Activated naive CD4-positive, alpha-beta T cell treated with Interleukin-2 at 50 U/mL for 16 hours (primary cell): ENCODE measurements around the gene PTPRD.
"Not testable (repeated sequence)": the region's sequence is repeated elsewhere in the genome, so short reads cannot be mapped to it uniquely, and the experiment has no call there.

ENCODE experiments used
- DNase-seq: peaks from one replicate; pipeline ENCODE4 v3.0.0-alpha.2; 2020

PTPRD gene

DNA sequence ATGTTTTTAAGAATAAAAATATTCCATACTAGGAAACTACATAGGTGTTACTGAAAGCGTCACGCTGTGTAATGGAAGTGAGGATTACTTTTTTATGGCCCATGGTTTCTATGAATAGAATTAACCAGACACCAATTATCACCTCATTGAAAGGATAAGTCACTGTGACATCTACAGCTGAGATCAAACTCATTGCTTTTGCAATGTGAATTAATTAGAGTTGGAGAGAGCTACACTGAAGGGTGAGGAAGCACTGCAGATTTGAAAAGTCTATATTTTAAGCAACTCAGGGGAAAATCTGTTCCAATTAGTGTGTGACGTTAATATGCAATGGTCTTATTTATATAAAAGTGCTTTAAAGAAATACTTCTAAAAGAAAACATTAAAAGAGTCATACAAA, 1513.2 kb downstream of the PTPRD start:
- no peak for DNase-seq

DNA sequence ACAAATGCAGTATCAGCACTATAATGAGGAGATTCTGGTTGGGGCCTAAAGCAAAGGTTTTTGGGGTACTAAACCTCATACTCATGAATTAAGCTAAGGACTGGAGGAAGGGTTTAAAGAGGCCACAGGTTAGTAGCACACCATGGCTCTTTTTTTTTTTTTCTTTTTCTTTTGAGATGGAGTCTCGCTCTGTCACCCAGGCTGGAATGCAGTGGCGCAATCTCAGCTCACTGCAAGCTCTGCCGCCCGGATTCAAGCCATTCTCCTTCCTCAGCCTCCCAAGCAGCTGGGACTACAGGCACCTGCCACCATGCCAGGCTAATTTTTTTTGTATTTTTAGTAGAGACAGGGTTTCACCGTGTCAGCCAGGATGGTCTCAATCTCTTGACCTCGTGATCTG, 1515.5 kb downstream of the PTPRD start:
- not testable (repeated sequence) for DNase-seq

DNA sequence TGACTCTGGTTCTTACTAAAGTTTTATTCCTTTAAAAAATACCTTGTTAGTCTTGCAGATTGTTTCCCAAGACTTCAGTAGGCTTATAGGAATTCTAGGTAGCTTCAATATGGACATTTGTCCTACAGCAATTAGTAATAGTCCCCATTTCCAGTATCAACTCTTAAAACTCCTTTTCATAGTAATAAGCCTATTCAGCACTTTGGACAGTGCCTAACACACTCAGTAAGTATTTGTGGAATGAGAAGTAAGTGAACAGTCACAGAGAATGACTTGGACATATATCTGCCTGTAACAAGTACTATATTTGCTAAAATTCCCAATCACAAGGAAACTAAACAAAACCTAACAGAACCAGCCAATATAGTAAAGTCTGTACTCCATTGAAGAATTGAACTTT, 1521.4 kb downstream of the PTPRD start:
- no peak for DNase-seq

DNA sequence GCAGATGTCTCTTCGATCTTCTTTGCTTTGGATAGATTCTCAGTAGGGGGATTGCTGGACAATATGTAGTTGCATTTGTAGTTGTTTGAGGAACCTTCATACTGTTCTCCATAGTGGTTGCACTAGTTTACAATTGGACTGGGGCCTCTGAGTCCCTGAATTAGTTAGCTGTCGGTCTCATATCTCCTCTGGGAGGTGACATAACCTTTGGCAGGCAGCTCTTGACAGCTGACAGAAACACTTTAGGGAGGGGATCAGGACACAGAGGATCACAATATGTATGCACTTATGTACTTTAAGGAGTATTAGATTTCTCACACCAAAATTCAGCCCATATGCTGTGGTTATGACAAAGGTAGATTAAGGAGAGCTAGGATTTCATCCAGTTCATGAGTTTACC, 1533.3 kb downstream of the PTPRD start:
- no peak for DNase-seq

DNA sequence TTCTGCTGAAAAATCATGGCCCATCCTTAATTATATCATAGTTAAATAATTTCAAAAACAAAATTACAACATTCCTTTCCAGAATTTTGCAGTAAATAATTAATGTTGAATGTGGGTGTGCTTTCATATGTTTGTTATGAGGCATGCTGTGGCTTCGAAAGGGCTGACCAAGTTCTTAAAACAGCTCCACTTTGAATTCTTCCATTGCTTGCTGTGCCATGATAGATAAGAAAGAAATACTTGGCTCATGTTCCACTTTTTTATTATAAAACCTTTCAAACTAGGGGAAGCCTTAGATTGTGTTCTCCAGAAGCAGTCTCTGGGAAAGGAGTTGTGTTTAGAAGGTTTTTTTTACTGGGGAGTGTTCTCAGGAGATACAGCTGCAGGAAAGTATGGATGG, 1534.5 kb downstream of the PTPRD start:
- DNase-seq = no peak

DNA sequence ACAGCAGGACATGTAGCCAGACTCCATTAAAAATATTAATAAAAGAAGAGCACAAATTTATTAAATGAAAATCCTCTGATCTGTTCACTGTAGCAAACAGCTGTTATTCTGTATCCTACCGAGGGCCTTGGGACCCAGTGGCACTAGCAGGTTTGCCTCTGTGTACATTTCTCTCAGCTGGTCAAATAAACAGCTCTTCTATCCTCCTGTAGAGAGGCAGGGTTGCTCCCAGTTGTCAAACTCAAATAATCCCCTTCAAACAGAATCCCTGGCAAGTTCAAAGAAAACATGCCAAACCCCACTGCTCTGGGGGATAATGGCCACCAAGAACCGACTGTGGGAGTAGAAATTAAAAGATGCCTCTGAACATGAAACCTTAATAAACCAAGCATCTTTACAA, 1551.2 kb downstream of the PTPRD start:
- DNase-seq = no peak

DNA sequence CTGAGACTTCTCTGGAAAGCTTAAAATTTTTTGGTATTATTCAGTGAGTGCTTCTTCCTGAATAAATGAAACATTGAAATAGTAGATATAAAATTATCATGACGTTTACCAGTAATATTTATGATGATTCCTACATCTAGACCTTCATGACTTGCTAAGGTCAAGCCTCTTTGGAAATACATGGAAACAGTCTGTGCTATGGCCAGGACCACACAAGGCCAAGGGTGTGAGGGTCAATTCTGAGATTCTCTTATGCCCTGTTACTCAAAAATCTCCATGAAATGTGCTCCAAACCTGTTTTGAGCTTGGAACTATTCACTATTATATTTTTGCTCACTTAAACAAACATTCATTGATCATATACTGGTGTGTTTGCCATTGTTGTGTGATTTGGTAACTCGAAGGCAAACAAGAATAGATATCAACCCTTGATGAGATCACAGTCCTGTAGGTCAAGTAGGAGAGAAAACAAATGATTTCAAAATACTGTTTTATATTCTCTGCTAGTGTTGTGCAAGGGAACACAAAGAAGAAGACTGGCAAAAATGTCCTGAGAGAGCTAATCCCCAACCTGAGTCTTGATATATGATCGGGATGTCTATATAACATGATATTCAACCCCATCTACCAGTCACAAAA, 1558.3 kb downstream of the PTPRD start:
- DNase-seq = no peak

DNA sequence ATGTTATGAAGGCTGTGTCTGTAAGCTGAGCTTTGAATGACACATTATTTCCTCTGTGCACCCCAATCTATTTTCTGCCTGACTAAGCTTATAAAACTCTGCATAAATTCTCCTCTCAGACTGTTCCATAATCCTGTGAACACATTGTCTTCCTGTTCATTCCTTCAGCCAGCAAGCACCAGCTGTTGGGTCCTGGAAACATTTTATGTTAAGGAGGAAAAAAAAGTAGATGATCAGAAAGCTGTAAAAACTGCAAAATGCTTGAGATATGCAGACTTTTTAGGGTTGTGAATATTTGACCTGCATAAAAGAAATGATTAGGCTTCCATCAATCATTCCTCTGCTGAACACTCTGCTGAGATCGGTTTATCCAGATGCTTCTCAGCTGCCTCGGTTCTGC, 1567.2 kb downstream of the PTPRD start:
- DNase-seq = no peak

DNA sequence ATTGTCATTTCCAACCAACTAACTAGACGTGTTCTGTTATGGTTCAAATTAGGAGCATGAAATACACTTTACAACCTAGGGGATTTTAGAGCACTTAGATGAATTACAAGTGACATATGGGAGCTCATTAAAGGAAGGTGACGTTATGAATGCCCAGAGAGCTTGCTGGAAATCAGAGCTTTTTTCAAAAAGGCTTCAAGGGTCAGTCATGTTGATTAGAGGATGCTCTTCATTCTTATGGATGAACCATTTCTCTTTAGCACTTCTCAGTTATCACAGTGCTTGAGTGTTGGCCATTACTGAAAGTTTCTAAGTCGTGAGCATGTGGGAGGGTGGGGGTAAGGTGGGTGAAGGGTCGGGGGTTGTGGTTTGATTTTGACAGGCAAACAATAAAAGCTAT, 1567.7 kb downstream of the PTPRD start:
- no peak for DNase-seq

DNA sequence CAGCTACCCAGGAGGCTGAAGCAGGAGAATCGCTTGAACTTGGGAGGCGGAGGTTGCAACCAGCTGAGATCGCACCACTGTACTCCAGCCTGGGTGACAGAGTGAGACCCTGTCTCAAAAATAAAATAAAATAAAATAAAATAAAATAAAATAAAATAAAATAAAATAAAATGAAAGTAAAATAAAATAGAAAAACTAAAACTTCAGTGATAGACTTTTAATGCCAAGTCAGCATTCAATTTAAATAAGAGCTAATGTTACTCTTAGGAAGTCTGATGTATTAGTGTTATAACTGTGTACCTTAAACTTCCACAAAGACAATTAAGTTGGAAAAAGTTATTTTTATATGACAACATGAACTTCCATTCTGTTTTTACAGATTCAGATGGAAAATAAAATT, 1569.0 kb downstream of the PTPRD start:
- not testable (repeated sequence) for DNase-seq

DNA sequence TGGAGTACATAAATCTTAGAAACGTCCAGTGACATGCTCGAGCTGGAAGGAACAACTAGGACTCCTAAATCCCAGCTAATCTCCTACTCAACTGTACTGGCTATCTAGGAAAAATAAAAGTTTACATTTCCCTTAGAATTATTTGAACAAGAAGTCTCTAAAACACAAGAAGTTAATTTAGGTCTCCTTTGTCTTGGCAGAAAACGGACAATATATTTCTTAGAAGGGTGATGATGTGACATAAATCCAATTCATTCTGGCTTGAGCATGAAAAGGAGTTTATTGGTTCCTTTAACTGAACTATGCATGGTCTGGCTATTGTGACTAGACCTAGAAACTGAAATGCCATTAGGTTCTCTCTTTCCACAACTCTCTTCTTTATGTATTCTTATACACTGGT, 1571.0 kb downstream of the PTPRD start:
- no peak for DNase-seq

DNA sequence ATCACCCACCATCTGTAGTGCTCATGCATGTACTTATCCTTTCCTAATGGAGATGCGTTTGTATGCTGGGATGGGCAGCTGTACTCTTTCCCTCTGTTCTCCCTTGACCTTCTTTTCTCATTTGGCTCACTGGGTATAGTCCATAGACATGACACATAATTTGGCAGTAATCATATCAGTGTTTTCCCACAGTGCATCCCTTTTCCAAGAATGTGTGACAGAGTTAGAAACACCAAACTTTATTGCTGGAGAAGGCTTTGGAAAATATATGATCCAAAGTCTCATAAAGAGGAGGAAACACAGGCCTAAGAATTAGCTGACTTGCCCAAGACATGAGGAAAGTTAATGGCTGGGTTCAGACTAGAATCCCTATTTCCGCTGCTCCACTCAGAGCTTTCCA, 1579.8 kb downstream of the PTPRD start:
- DNase-seq = no peak

DNA sequence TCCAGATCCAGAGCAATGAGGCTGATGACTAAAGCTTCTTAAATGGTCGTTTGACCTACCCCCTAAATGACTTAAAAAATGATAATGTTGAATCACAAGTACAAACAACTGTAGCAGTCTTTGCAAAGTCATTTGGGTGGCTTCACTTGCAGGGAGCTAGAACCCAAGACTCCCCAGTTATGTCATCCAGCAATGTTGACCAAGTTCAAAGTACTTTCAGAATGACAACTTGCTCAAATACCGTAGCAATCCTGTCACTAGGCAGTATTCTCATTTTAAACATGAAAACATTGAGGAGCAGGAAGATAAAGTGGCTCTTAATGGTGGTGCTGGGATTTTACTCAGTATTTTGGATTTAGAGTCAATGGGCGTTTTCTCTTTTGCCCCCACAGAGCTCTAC, 1596.2 kb downstream of the PTPRD start:
- no peak for DNase-seq

DNA sequence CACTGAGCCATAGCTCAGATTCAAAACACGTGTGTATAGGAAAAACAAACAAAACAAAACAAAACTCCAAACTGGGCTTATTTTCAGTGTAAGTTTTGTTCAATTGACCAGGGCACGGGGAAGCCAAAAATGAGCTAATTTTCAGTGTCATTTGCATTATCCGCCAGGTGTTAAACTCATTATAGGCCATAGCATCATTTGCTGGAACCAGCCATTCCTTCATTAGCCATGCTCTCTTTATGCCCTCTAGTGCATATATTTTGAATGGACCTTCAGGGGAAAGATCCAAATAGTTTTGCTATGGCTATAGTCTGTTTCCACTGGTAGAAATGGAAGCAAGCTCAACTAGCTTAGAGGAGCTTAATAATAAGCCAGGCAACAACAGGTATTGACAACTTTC, 1608.0 kb downstream of the PTPRD start:
- DNase-seq = no peak

DNA sequence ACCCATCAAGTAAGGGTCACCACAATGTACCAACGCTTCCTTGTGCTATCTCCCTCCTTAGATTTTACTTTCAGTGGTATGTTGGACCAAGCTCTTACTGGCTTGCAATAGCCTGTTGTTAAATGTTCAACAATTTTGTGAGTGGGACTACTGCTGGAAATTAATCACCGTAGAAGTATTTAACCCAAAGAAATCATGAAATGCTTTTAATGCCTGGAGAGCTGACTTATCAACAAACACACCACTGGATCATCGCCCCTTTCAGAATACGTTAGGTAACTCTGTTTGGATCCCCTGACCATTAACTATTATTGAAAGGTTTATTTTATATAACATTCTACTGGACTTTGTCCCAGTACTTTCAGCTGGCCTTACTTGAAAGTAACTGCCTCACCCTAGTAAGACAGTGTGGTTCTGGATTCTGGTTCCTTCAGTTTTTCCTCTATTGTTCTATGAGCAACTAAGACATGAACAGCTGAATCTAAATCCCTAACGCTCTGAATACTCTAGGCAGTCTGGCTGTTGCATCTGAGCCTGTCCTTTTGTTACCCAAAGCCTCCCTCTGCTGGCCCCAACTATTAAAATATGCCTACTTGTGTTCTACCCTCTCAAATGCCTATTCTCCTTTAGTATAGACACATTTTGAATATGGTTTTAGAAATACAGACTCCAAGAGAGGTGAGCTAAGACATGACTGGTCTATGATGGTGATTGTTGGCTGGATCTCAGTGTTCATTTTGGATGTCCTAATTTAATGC, 1609.8 kb downstream of the PTPRD start:
- DNase-seq = no peak

DNA sequence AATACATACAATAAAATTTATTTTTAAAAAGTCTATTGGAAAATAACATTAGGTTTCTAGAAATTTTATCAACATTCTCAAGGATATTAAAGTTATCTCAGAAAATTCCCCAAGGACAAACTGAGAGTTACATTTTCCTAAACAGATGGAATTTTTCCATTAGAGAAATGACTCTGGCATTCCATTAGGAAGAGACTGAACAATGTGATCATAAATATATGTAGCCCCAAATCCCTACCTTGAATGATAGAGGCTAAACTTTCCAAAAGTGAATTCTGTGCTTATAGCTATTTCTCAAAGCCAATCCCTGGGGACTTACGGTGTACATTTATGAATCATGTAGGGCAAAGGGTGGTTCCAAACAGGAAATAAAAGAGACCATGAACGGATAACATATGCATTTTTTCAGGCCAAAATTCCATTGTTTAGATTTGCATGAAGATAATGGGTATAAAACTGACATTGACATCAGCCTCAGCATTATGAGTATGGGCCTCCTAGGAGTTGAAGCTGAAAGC, 1632.2 kb downstream of the PTPRD start:
- DNase-seq = no peak

DNA sequence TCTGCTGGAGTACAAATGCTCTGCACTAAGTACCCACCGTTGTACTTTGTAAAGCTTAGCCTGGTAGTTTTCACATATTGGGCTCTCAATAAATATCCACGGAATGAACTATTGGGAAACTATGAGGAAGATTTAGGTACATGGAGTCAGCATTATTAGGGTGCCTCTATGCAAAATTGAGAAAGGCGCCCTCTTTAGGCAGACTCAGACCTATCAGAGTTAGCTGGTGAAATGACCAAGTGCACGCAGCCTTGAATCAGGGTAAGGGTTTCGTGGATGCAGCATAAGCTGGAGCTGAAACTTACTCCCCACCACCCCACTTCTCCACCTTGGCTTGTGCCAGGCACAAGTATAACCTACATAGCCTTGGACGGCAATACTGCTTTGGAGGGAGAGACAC, 1634.5 kb downstream of the PTPRD start:
- DNase-seq = no peak

DNA sequence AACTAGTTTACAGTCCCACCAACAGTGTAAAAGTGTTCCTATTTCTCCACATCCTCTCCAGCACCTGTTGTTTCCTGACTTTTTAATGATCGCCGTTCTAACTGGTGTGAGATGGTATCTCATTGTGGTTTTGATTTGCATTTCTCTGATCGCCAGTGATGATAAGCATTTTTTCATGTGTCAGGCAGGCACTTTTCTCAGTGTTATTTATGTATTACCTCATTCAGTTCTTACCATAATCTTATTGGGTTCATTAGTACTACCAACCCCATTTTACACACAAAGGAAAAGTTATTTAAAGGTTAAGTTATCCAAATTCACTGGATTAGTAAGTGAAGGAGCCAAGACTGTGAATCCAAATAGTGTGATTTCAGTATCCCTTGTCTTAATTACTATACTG, 1644.5 kb downstream of the PTPRD start:
- DNase-seq = not testable (repeated sequence)

DNA sequence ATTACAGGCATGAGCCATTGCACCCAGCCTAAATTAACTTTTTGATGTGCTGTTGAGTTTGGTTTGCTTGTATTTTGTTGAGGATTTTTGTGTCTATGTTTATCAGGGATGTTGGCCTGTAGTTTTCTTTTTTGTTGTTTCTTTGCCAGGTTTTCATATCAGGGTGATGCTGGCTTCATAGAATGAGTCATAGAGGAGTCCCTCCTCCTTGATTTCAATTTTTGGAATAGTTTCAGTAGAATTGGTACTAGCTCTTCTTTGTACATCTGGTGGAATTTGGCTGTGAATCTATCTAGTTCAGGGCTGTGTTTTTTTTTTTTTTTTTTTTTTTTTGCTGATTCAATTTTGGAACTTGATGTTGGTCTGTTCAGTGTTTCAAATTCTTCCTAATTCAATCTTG, 1648.9 kb downstream of the PTPRD start:
- no peak for DNase-seq

DNA sequence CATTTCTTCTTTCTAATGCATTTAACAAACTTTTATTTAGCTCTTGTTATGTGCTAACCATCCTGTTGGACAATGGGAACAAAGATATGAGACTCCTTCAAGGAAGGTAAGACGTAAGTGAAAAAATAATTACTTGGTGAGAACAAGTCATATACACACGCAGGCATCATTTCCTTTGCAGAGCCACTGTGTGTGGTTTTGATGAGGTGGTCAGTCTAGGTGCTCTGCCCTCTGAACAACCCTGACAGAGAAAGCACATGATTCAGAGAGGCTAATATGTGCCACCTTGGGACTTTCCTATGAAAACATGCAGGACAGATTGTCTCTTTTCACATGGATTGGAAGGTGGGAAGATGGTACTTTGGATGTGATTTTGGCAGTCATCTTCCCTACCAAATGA, 1650.7 kb downstream of the PTPRD start:
- no peak for DNase-seq

DNA sequence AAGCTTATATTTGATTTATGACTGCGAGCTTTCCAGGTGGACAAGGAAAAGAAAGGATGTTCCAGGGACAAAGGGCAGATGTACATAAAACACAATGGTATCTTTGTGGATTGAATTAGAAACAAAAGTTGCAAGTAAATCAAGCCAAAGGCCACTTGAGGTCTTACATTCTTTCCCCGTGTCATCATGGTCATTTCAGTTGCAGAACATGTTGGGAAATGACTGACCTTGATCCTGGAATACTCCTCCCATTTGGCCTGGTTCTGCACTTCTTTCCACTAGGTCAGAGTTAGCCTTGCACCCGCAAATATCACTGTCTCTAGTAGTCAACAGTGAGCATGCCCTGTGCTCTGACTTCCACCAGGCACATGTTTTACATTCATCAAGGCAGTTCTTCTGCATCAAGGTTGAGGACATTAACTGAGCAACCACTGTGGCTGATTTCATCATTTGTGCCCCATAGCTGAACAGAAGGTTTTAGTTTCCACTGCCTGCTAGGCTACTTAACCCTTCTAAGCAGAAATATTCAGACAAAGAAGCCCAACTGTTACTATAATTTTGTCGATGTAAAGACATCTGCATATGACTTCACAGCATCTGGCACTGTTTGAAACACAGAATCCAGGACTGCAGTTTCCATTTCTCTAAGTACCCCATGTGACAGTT, 1651.5 kb downstream of the PTPRD start:
- no peak for DNase-seq

DNA sequence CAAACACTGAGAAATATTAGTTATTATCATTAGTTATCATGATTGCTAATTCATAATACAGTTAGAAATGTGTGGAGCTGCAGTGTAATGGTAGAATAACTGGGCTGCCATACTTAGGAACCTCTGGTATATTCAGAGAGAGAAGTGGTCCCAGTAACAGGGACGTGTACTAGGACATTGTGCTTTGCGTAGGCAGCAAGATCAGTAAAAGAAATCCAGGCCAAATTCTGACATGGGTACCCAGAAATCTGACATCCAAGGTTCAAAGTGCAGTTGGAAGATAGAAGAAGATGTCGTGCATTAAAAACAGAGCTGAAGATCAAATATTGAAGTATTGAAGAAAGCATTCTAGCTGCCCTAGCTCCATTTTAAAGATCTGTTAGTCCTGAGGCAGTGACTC, 1652.5 kb downstream of the PTPRD start:
- DNase-seq = no peak

DNA sequence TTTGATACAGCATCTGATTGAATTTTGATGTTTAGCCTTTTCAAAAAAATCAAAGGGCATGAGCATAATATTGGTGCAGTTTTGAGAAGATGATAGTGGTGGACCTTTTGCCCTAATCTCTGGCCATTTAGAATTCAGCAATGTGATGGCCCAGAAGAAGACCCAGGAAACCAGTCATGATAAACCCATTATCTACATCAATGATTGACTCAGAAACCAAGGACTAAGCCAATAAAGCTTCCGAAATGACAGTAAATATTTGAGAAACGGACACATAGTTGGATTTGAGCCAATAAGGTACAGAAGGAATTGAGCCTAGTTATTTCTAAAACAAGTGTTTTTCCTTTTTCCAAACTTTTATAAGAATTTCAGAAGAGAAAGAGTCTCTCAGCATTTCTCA, 1654.4 kb downstream of the PTPRD start:
- DNase-seq = no peak

DNA sequence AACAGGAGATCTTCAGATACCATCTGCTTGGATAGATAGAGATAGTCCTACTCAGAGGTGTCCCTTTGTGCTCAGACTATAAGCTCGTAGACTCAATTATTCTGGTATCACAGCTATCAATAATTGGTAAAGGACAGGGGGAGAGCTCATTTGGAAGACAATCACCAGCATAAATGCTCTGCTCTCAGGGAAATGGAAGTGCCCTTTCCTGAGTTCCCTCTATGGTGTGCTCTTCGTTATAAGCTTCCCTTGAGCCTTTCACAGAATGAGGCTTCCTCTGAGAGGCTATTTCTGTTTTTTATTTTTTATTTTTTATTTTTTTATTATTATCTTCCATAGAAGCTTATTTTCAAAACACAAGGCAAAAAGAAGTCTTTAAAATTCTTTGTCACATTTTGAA, 1657.5 kb downstream of the PTPRD start:
- no peak for DNase-seq
